Lower leg skin (tissue), 3 donors: ENCODE data around the gene GALNS.

ENCODE experiments used
- CTCF ChIP-seq, 3 donors: fragments of 450-650 bp; IDR thresholded peaks; one replicate each; pipeline ENCODE4 v1.5.1; 2016; ENCODE audit warnings: antibody characterized with exemption in 3 of 3, mild to moderate bottlenecking in 3 of 3, moderate library complexity in 2 of 3
- POLR2A ChIP-seq, 2 donors: fragments of 450-650 bp; IDR thresholded peaks; one replicate each; pipeline ENCODE4 v1.6.1; 2016 to 2017; ENCODE audit warnings: antibody characterized with exemption in 2 of 2, mild to moderate bottlenecking in 1 of 2, moderate library complexity in 1 of 2

- TF ChIP-seq POLR2A (IDR thresholded peaks at IDR 0.05) (no peak), CTCF (IDR thresholded peaks at IDR 0.05) (peak in 1 of 3 donors; percentile 26)
Measured at GRCh38 chr16:88882358-88883030, 25.7 kb upstream of the GALNS start.
